ENCODE results near the gene RNLS.

The RNLS gene

DNA sequence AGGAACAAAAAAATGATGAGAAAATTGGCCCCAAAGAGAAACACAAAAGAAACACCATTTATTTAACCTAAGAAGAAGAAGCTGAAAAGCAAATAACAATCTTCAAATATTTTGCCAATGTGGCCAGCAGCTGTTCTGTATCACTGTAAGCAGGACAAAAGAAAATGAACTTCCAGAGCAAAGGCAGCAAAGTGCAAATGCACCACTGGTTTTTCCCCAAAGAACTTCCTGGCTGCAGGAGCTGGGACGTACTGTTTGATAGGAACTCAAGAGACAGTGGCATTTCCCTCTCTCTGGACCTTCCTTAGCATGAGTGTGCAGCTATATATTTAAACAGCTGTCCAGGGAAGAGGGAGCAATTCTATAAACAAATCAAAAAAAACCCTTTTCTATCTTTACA lies 60.4 kb downstream of the RNLS start:
- TF ChIP-seq, protein P1, sequence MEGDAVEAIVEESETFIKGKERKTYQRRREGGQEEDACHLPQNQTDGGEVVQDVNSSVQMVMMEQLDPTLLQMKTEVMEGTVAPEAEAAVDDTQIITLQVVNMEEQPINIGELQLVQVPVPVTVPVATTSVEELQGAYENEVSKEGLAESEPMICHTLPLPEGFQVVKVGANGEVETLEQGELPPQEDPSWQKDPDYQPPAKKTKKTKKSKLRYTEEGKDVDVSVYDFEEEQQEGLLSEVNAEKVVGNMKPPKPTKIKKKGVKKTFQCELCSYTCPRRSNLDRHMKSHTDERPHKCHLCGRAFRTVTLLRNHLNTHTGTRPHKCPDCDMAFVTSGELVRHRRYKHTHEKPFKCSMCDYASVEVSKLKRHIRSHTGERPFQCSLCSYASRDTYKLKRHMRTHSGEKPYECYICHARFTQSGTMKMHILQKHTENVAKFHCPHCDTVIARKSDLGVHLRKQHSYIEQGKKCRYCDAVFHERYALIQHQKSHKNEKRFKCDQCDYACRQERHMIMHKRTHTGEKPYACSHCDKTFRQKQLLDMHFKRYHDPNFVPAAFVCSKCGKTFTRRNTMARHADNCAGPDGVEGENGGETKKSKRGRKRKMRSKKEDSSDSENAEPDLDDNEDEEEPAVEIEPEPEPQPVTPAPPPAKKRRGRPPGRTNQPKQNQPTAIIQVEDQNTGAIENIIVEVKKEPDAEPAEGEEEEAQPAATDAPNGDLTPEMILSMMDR (IDR thresholded peaks at IDR 0.05; ENCODE audit: borderline replicate concordance, control extremely low read depth, extremely low read depth, insufficient read depth, missing control alignments), result no peak
- in situ Hi-C loops (cut with MboI; ENCODE audit: low sequenced_read_pairs, unreplicated experiment), result no loop called here
- DNase-seq (ENCODE audit: low spot score), result no peak

DNA sequence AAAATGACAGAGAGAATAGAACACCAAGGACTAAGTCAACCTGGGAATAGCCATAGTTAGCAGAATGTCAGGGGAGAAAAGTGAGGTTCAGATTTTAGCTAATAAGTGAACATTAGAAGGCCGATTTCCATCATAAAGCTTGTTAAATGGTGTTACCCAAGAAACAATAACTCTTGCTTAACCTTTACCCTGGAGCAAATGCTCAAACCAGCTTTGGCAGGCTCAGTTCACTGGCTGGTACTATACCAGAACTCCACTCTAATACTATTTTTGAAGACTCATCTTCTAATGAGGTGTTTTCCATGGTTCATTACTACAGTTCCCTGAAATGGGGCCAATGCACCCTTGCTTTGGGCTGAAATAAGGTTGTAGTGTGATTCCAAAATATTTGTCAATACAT lies 61.3 kb downstream of the RNLS start:
- in situ Hi-C loops (cut with MboI; ENCODE audit: low sequenced_read_pairs, unreplicated experiment), result no loop called here
- TF ChIP-seq, protein P1 (IDR thresholded peaks at IDR 0.05; ENCODE audit: borderline replicate concordance, control extremely low read depth, extremely low read depth, insufficient read depth, missing control alignments), result no peak

DNA sequence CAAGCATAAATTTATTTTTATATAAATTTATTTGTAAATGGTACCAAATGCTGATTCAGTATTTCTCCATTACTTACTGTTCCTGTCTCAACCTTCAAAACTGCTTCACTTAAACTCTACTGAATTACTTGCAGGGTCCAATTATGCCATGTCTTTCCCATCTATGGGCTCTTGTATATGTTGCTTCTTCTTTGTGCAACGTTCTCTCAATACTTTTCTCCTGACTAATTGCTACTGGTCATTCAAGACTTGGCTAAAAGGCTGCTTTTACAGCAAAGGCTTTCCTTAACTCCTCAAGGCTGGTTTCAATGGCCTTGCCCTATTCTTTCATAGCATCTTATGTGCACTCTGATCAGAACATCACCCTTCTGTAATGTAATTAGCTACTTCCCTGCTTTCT lies 67.9 kb downstream of the RNLS start:
- no peak for DNase-seq (ENCODE audit: low spot score)
- in situ Hi-C loops (cut with MboI; ENCODE audit: low sequenced_read_pairs, unreplicated experiment), result no loop called here
- TF ChIP-seq, protein P1 (IDR thresholded peaks at IDR 0.05; ENCODE audit: borderline replicate concordance, control extremely low read depth, extremely low read depth, insufficient read depth, missing control alignments), result no peak

More for the DNA sequence above, 61.3 kb downstream of the RNLS start:
- DNase-seq (ENCODE audit: low spot score), result no peak

DNA sequence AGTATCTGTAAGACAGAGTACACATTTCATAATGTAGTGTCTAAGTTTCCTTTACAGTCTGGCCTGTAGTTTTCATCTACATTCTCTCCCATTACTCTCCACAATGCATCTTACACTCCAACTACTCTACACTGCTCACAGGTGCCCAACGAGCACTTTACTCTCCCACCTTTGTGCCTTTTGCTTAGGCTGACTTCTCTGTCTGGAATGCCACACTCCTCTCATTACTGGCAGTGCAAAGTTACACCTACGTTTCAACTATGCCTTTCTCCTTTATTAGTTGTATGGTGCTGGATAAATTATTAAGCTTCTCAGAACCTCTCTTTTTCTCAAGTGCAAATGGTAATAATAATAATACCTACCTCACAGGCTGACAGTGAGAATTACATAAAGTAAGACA lies 70.5 kb downstream of the RNLS start:
- TF ChIP-seq, protein P1 (IDR thresholded peaks at IDR 0.05; ENCODE audit: borderline replicate concordance, control extremely low read depth, extremely low read depth, insufficient read depth, missing control alignments), result no peak
- DNase-seq (ENCODE audit: low spot score), result no peak
- in situ Hi-C loops (cut with MboI; ENCODE audit: low sequenced_read_pairs, unreplicated experiment), result no loop called here

DNA sequence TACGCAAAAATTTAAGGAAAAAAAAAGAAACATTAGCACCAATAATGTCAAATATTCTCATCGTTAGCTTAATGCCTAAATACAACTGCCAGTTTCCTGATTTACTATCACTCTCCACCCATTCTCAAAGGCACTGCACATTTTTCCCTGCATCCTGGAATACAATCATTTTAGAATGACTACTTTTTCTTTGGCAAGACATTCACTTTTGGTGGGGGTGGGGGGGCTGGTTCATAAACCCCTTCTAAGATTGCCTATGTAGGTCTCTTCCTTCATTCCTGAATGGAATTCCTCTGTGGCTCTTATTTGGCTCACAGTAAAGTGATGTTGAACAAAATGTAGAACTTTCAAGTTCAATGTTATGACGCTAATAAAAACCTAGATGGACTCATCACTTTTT lies 74.3 kb downstream of the RNLS start:
- in situ Hi-C loops (cut with MboI; ENCODE audit: low sequenced_read_pairs, unreplicated experiment), result no loop called here
- no peak for DNase-seq (ENCODE audit: low spot score)
- TF ChIP-seq, protein P1 (IDR thresholded peaks at IDR 0.05; ENCODE audit: borderline replicate concordance, control extremely low read depth, extremely low read depth, insufficient read depth, missing control alignments), result no peak

DNA sequence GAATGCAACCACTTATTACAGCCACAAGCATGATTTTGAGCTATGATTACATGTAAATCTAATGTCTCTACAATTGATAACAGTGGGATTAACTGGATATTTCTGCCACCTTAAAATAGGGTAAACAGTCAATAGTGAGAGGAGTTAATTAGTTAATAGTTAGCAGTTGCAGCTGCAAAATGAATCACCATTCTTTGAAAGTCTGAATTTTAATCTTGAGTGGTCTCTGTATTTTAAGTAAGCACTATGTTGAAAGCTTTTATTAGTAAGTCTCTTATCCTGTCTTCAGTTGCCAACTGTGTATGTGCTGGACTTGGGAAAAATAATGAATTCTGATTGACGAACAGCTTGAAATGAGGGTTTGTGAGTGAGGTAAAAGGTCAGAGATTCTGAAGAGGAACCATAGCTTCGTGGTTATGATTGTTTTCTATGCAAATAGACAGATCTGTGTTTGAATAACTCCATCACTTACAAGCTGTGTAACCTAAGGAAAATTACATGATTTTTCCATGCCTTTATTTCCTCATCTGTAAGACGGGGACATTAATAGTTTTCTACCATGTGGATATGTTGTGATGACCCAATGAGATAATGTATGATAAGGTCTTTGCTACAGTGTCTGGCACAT lies 75.2 kb downstream of the RNLS start:
- no peak for DNase-seq (ENCODE audit: low spot score)
- TF ChIP-seq, protein P1 (IDR thresholded peaks at IDR 0.05; ENCODE audit: borderline replicate concordance, control extremely low read depth, extremely low read depth, insufficient read depth, missing control alignments), result no peak
- in situ Hi-C loops (cut with MboI; ENCODE audit: low sequenced_read_pairs, unreplicated experiment), result no loop called here
